Parathyroid adenoma (tissue), 2 donors: ENCODE measurements around the gene TNNT3.

ENCODE experiments used
- H2AFZ ChIP-seq: fragments of 300-600 bp; sonication (generic); one replicate; pipeline ENCODE4 v1.7.0; 2017; ENCODE audit warnings: antibody characterized with exemption, mild to moderate bottlenecking
- H3K27ac ChIP-seq: fragments of 300-600 bp; sonication (generic); one replicate; pipeline ENCODE4 v1.7.0; 2017
- H3K27me3 ChIP-seq: fragments of 300-600 bp; sonication (generic); one replicate; pipeline ENCODE4 v1.7.0; 2017; ENCODE audit warnings: low read length; ENCODE audit not compliant: control insufficient read depth, insufficient read depth
- H3K36me3 ChIP-seq: fragments of 300-600 bp; sonication (generic); one replicate; pipeline ENCODE4 v1.7.0; 2017; ENCODE audit warnings: low read length; ENCODE audit not compliant: control insufficient read depth, insufficient read depth
- H3K4me1 ChIP-seq: fragments of 300-600 bp; sonication (generic); one replicate; pipeline ENCODE4 v1.7.0; 2017; ENCODE audit warnings: control low read depth
- H3K4me2 ChIP-seq: fragments of 300-600 bp; sonication (generic); one replicate; pipeline ENCODE4 v1.7.0; 2017; ENCODE audit warnings: low read length
- H3K4me3 ChIP-seq: fragments of 300-600 bp; sonication (generic); one replicate; pipeline ENCODE4 v1.7.0; 2017; ENCODE audit warnings: low read depth, low read length
- H3K79me2 ChIP-seq: fragments of 300-600 bp; sonication (generic); one replicate; pipeline ENCODE4 v1.7.0; 2017; ENCODE audit warnings: control low read depth
- H3K9ac ChIP-seq: fragments of 300-600 bp; sonication (generic); one replicate; pipeline ENCODE4 v1.7.0; 2017; ENCODE audit warnings: mild to moderate bottlenecking
- H3K9me3 ChIP-seq: fragments of 300-600 bp; sonication (generic); one replicate; pipeline ENCODE4 v1.7.0; 2017; ENCODE audit warnings: low read length; ENCODE audit not compliant: control insufficient read depth
- CTCF ChIP-seq: fragments of 300-600 bp; sonication (generic); IDR thresholded peaks from one replicate; pipeline ENCODE4 v1.7.0; 2017; ENCODE audit warnings: antibody characterized with exemption, mild to moderate bottlenecking
- donor health status: primary hyperparathyroidism.

Gene TNNT3

GRCh38 chr11:1891831-1892115 is 27.7 kb upstream of the TNNT3 start, which contains the start of gene PRR33:
TSS of gene PRR33 (minus strand) at chr11:1891895. CDS start at chr11:1890584, 1,311 bp downstream.
- no peak within 1 kb of the TSS for H3K9ac ChIP-seq
- H2AFZ ChIP-seq: no peak within 1 kb of the TSS
- H3K27ac ChIP-seq: no peak within 1 kb of the TSS
- no peaks in the 10 kb centered on the region for H3K27me3 ChIP-seq
- no peaks in the 10 kb centered on the region for H3K4me1 ChIP-seq
- H3K79me2 ChIP-seq: no peaks in the 10 kb centered on the region
- H3K4me3 ChIP-seq: no peak within 1 kb of the TSS
- H3K36me3 ChIP-seq: no peaks in the 10 kb centered on the region
- no peaks in the 10 kb centered on the region for H3K9me3 ChIP-seq
- no peak within 1 kb of the TSS for H3K4me2 ChIP-seq
- TF ChIP-seq CTCF: no peak

GRCh38 chr11:1892116-1892515 is 27.4 kb upstream of the TNNT3 start:
- no peak overlapping the region for H2AFZ ChIP-seq
- no peaks in the 10 kb centered on the region for H3K79me2 ChIP-seq
- H3K4me2 ChIP-seq: no peak overlapping the region
- TF ChIP-seq CTCF: no peak
- H3K27me3 ChIP-seq: no peaks in the 10 kb centered on the region
- H3K9ac ChIP-seq: no peak overlapping the region
- no peaks in the 10 kb centered on the region for H3K36me3 ChIP-seq
- no peak overlapping the region for H3K4me3 ChIP-seq
- H3K9me3 ChIP-seq: no peaks in the 10 kb centered on the region
- no peaks in the 10 kb centered on the region for H3K4me1 ChIP-seq
- H3K27ac ChIP-seq: no peak overlapping the region

GRCh38 chr11:1892558-1892957 is 26.9 kb upstream of the TNNT3 start:
- Histone ChIP-seq H3K27ac (no peak overlapping the region), H3K36me3 (no peaks in the 10 kb centered on the region), H3K27me3 (no peaks in the 10 kb centered on the region), H3K4me1 (no peaks in the 10 kb centered on the region), H2AFZ (no peak overlapping the region), H3K9ac (no peak overlapping the region), H3K4me3 (no peak overlapping the region), H3K9me3 (no peaks in the 10 kb centered on the region), H3K79me2 (no peaks in the 10 kb centered on the region), H3K4me2 (no peak overlapping the region)
- TF ChIP-seq CTCF: no peak

- Histone ChIP-seq H3K4me1 (no peaks in the 10 kb centered on the region), H3K36me3 (no peaks in the 10 kb centered on the region), H3K4me2 (no peak overlapping the region), H3K4me3 (no peak overlapping the region), H3K79me2 (no peaks in the 10 kb centered on the region), H3K27me3 (no peaks in the 10 kb centered on the region), H3K9ac (no peak overlapping the region), H3K27ac (no peak overlapping the region), H3K9me3 (no peaks in the 10 kb centered on the region), H2AFZ (no peak overlapping the region)
- TF ChIP-seq CTCF: no peak
Observed at GRCh38 chr11:1893581-1894359, 25.7 kb upstream of the TNNT3 start.

GRCh38 chr11:1894759-1895158 is 24.7 kb upstream of the TNNT3 start:
- no peak overlapping the region for H3K4me2 ChIP-seq
- H3K79me2 ChIP-seq: no peaks in the 10 kb centered on the region
- no peak for TF ChIP-seq CTCF
- H2AFZ ChIP-seq: no peak overlapping the region
- H3K27ac ChIP-seq: no peak overlapping the region
- H3K4me1 ChIP-seq: no peaks in the 10 kb centered on the region
- H3K9me3 ChIP-seq: no peaks in the 10 kb centered on the region
- no peak overlapping the region for H3K4me3 ChIP-seq
- no peaks in the 10 kb centered on the region for H3K36me3 ChIP-seq
- H3K9ac ChIP-seq: no peak overlapping the region
- H3K27me3 ChIP-seq: no peaks in the 10 kb centered on the region
